VCaP (cell line): ENCODE measurements around the gene ARID3A.

Experiments
- H3K27ac ChIP-seq: fragments of 450-650 bp; 2 replicates; pipeline ENCODE4 v1.5.1; 2017
- TF ChIP-seq, protein P1 (sequence below): fragments of 450-650 bp; conservative IDR thresholded peaks from 2 replicates; pipeline ENCODE4 v1.5.1; 2017; ENCODE audit warnings: mild to moderate bottlenecking, moderate library complexity

Gene ARID3A

DNA sequence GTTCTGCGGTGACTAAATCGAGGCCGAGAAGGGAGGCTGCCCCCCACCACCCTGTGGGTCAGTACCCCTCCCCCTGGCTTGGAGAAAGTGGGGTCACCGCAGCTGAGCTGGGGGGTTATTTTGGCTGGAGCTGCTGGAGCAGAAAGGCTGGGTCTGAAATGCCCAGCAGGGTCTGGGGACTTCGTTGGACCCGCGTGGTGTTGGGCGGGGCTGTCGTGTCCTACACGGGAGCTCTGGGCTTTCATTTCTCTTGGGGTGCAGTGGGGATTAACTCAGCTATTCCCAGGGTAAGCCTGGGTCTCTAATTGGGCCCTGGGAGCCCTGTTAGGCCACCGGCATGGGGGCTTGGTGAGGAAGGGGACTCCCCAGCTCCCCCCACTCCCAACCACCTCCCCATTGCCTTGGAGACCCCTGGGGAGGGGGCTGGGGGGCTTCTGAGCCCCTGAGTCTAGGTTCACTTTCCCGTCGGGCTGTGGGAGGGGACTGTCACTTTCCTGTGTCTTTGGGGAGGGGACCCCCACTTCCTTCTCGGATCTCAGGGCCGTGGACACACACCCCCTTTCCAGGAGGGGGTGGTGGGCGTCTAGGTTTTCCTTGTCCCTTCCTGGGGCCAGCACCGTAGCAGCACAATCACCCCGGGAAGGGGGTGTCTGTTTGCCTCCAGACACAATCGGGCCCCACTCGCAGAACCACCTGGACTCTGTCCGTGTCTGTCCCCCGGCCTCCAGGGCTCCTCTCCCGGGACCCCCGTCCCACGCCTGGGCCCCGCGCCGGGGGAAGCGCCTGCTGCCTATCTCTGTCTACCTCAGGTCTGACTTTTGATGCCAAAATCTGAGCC is 48.1 kb downstream of the ARID3A start:
- TF ChIP-seq, protein P1, sequence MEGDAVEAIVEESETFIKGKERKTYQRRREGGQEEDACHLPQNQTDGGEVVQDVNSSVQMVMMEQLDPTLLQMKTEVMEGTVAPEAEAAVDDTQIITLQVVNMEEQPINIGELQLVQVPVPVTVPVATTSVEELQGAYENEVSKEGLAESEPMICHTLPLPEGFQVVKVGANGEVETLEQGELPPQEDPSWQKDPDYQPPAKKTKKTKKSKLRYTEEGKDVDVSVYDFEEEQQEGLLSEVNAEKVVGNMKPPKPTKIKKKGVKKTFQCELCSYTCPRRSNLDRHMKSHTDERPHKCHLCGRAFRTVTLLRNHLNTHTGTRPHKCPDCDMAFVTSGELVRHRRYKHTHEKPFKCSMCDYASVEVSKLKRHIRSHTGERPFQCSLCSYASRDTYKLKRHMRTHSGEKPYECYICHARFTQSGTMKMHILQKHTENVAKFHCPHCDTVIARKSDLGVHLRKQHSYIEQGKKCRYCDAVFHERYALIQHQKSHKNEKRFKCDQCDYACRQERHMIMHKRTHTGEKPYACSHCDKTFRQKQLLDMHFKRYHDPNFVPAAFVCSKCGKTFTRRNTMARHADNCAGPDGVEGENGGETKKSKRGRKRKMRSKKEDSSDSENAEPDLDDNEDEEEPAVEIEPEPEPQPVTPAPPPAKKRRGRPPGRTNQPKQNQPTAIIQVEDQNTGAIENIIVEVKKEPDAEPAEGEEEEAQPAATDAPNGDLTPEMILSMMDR = no peak
- no peak overlapping the region for H3K27ac ChIP-seq

DNA sequence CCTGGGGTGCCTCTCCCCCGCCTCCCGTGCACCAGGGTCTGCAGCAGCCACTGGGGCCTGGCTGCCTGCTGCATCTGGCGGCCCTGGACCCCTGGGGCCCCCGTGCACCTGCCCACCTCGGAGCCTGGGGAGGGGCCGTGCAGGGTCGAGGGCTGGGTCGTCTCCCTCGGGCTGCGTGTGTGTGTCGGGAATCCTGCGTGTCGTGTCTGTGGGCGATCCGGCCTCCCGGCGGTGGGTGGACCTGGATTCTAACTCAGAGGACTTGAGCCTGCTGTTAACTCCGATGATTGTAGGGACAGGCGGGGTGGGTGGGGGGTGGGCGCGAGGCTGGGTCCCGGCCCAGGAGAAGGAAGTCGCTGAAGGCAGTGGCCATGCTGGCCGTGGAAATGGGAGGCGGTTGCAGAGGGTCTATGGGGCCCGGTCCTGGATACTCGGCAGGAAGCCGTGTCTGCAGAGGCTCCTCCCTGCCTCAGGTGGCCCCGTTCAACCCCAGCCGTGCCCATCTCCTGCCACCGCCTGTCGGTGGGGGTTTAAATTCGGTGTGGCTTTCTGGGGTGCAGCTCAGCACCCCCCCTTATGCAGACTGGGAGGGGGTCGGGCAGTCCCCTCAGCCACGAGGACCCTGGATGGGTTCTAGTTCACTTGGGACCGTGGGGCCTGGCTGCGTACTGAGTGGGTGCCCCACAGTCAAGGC is 48.9 kb downstream of the ARID3A start:
- TF ChIP-seq, protein P1 = no peak
- no peak overlapping the region for H3K27ac ChIP-seq

GRCh38 chr19:976476-976875 is 50.6 kb downstream of the ARID3A start:
- no peak overlapping the region for H3K27ac ChIP-seq
- TF ChIP-seq, protein P1 = no peak

GRCh38 chr19:977058-977464 is 51.2 kb downstream of the ARID3A start:
- TF ChIP-seq, protein P1 = no peak
- no peak overlapping the region for H3K27ac ChIP-seq

GRCh38 chr19:979318-979741 is 53.5 kb downstream of the ARID3A start:
- no peak overlapping the region for H3K27ac ChIP-seq

DNA sequence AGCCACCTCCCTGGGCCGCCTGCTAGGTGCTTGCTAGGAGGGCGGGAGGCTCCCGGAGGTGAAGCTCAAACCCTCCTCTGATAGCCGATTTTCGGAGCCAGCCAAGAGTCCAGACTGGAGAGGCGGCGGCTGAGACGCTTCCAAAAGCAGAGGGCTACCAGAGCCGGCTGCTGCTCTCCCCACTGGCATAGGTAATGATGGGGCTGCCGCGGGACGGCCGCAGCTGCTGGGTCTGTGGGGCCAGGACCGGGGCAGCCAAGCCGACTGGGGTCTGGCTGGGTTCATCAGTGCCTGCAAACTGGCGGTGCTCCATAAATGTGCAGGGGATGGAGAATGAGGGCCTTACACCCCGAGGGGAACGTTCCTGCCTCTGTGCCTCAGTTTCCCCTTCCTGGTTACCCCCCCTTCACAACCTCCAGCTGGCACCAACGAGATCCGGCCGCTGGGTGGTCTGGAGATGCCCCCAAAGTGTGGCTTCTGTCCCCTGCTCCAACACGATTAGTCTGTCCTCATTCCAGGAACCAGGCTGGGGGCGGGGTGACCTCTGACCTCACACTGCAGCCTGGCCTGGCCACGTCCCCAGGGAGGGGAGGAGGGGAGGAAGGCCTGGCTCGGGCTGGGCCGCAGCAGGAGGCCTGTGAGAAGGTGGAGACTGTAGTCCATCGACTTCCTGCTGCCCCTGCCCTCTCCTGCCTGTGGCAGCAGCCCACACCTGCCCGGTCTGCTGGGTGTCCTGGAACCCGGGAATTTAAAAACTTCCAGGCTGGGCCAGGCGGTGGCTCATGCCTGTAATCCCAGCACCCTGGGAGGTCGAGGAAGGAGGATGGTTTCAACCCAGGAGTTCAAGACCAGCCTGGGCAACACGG is 54.5 kb downstream of the ARID3A start:
- TF ChIP-seq, protein P1 = no peak
- H3K27ac ChIP-seq = no peak overlapping the region

More at GRCh38 chr19:979318-979741, 53.5 kb downstream of the ARID3A start:
- TF ChIP-seq, protein P1 = no peak
